Right atrium auricular region (tissue), 2 donors: Measurements from ENCODE around the gene TMEM106A. TPM values are rescaled to one million over a fixed set of nuclear protein-coding genes. Genes with fewer than 3 reads are reported as not detected.
"Not testable (repeated sequence)": the region's sequence is repeated elsewhere in the genome, so short reads cannot be mapped to it uniquely, and the experiment has no call there.

Experiments
- DNase-seq: peaks from one replicate; pipeline ENCODE4 v3.0.0-alpha.2; 2019; ENCODE audit warnings: low spot score
- H3K27ac ChIP-seq, 2 donors: fragments of 200-600 bp; sonication (generic); 1 replicate in 1 of 2; 2 replicates in 1 of 2; pipeline ENCODE4 v1.5.1; 2016 to 2019
- H3K27me3 ChIP-seq, 2 donors: fragments of 200-600 bp; sonication (generic); one replicate each; pipeline versions ENCODE4 v1.5.1 to v1.6.0; 2017 to 2019
- H3K36me3 ChIP-seq: fragments of 200-600 bp; sonication (generic); one replicate; pipeline ENCODE4 v1.5.1; 2016
- H3K4me1 ChIP-seq, 2 donors: fragments of 200-600 bp; sonication (generic); one replicate each; pipeline versions ENCODE4 v1.5.1 to v1.6.0; 2017 to 2019
- H3K4me3 ChIP-seq, 2 donors: fragments of 200-600 bp; sonication (generic); 1 replicate in 1 of 2; 2 replicates in 1 of 2; pipeline ENCODE4 v1.5.1; 2017 to 2019; ENCODE audit warnings: mild to moderate bottlenecking in 1 of 2, moderate library complexity in 1 of 2
- H3K9me3 ChIP-seq, 2 donors: fragments of 200-600 bp; sonication (generic); one replicate each; pipeline ENCODE4 v1.5.1; 2019
- total RNA-seq, 2 donors: library from RNA; depleted of rRNA; stranded (reverse); fragments of >200 nt; gene quantifications; one replicate each; pipeline ENCODE4 v1.1.0, GENCODE V29; 2016
- TF ChIP-seq, protein P1 (sequence below), 2 donors: fragments of 200-600 bp; sonication (generic); IDR thresholded peaks; one replicate each; pipeline ENCODE4 v1.5.1; 2019; ENCODE audit warnings: antibody characterized with exemption in 2 of 2

TMEM106A gene, protein sequence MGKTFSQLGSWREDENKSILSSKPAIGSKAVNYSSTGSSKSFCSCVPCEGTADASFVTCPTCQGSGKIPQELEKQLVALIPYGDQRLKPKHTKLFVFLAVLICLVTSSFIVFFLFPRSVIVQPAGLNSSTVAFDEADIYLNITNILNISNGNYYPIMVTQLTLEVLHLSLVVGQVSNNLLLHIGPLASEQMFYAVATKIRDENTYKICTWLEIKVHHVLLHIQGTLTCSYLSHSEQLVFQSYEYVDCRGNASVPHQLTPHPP
- total RNA-seq: 1 to 10 TPM; 2.4 to 3.5 TPM

DNA sequence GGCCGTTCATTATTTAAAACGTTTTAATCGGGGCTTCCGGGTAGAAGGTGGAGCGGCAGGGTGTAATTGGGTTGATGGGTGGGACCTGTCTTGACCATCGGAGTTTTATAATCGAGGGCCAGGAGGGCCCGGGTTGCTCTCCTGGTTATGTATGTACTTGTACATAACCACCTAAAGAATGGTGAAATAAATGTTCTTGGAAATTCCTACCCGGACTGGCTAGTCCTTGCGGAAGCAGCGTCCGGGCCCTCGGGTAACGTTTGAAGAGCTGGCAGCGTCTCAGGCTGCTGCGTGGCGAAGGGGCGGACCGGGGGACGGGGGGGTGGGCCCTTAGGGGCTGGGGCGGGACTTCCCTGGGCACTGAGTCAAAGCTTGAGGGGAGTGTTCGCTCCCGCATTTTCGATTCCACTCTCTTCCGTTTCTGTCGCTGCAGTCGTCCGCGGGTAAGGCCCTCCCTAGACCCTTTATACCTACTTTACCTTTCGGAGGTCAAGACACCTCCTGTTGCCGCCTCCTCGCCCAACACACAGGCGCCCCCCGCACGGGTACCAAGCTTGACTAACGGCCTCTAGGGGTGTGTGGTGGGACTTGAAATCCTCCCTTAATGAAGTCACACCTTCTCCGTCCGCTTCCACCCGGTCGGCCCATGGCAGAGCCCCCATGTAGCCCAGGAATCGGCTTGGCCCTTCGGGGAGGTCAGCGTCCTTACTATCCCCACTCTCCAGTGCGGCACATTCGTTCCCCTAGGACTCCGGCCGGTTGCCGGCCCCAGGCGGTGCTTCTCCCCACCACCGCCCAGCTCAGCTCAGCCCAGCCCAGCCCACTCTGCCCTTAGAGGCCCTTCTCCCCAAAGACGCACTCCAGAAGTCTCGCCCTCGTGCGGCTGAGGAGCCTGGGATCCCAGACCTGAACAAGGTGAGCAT lies at the start of gene TMEM106A:
Gene TMEM106A, plus strand, starts transcription at position 396 of the 923 bp plus-strand sequence. CDS start 1,167 bp downstream, outside the sequence.
- H3K36me3 ChIP-seq: peaks cover 39% of the 10 kb centered on the region
- H3K27me3 ChIP-seq: no peaks in the 10 kb centered on the region
- TF ChIP-seq, protein P1, sequence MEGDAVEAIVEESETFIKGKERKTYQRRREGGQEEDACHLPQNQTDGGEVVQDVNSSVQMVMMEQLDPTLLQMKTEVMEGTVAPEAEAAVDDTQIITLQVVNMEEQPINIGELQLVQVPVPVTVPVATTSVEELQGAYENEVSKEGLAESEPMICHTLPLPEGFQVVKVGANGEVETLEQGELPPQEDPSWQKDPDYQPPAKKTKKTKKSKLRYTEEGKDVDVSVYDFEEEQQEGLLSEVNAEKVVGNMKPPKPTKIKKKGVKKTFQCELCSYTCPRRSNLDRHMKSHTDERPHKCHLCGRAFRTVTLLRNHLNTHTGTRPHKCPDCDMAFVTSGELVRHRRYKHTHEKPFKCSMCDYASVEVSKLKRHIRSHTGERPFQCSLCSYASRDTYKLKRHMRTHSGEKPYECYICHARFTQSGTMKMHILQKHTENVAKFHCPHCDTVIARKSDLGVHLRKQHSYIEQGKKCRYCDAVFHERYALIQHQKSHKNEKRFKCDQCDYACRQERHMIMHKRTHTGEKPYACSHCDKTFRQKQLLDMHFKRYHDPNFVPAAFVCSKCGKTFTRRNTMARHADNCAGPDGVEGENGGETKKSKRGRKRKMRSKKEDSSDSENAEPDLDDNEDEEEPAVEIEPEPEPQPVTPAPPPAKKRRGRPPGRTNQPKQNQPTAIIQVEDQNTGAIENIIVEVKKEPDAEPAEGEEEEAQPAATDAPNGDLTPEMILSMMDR (IDR thresholded peaks at IDR 0.05): peak in 1 of 2 donors; percentile 47
- peak within 1 kb of the TSS; percentile 80 to 81 for H3K27ac ChIP-seq
- H3K9me3 ChIP-seq: no peaks in the 10 kb centered on the region
- DNase-seq: peak; percentile 81
- peaks cover 0 to 23% of the 10 kb centered on the region in 2 donors for H3K4me1 ChIP-seq
- H3K4me3 ChIP-seq: peak within 1 kb of the TSS; percentile 54 to 61

DNA sequence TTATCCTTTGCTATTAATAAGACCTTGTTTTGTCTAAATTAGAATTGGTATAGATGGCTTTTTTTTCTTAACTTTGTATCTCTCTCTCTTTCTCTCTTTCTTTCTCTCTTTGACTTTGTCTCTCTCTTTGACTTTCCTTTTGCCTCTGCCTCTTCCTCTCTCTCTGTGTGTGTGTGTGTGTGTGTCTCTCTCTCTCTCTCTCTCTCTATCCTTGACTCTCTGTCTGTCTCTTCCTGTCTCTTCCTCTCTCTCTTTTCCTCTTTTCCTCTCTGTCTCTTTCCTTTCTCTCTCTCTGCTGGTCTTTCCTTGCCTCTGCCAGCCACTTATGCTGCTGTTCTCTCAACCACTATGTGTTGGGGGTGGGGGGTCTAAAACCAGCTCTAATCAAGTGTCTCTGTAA lies 45.7 kb upstream of the TMEM106A start:
- H3K27me3 ChIP-seq, H3K27ac ChIP-seq, H3K36me3 ChIP-seq, H3K9me3 ChIP-seq, DNase-seq, H3K4me3 ChIP-seq: not testable (repeated sequence)
- peaks cover 0 to 11% of the 10 kb centered on the region in 2 donors for H3K4me1 ChIP-seq

DNA sequence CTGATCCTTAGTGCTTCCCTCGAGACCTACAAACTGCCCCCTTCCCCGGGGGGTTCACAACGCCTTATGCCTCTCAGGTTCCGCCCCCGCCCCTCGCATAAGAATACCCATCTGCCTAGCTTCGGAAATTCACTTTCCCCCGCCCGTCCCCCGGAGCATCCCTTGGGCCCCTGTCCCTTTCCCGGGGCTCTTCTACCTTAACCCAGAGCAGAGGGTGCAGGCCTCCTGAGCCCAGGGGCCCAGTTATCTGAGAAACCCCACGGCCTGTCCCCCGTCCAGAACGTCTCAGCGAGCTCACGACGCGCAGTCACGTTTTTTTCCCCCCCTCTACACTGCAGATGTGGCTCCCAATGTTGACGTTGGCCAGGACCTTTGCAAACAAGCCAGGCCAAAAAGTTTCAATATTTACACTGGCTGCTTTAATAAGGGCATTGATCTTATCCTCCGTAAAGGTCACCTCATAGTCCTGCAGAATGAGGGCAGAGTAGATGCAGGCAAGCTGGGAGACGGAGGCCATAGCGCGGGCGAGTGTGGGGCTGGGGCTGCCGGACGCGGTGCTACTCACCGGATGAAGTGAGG lies 42.0 kb upstream of the TMEM106A start:
- TF ChIP-seq, protein P1 (IDR thresholded peaks at IDR 0.05): no peak
- no peaks in the 10 kb centered on the region for H3K9me3 ChIP-seq
- peak overlapping the region; percentile 97 to 98 for H3K27ac ChIP-seq
- H3K36me3 ChIP-seq: no peaks in the 10 kb centered on the region
- DNase-seq: peak; percentile 60
- no peaks in the 10 kb centered on the region for H3K27me3 ChIP-seq
- H3K4me3 ChIP-seq: peak overlapping the region; percentile 78 to 87
- H3K4me1 ChIP-seq: peaks cover 0 to 42% of the 10 kb centered on the region in 2 donors

- TF ChIP-seq, protein P1 (IDR thresholded peaks at IDR 0.05): no peak
- peak; percentile 95 for DNase-seq
- Histone ChIP-seq H3K27ac (peak overlapping the region; percentile 97 to 98), H3K36me3 (no peaks in the 10 kb centered on the region), H3K27me3 (no peaks in the 10 kb centered on the region), H3K9me3 (no peaks in the 10 kb centered on the region), H3K4me1 (peaks cover 0 to 48% of the 10 kb centered on the region in 2 donors), H3K4me3 (peak overlapping the region; percentile 78 to 87)
Measured at GRCh38 chr17:43170140-43170765, 41.4 kb upstream of the TMEM106A start.

- DNase-seq: peak; percentile 98
- TF ChIP-seq, protein P1 (IDR thresholded peaks at IDR 0.05): peak in 1 of 2 donors; percentile 25
- H3K27ac ChIP-seq: peak within 1 kb of the TSS; percentile 97 to 98
- peaks cover 4% of the 10 kb centered on the region for H3K36me3 ChIP-seq
- peaks cover 0 to 55% of the 10 kb centered on the region in 2 donors for H3K4me1 ChIP-seq
- no peaks in the 10 kb centered on the region for H3K27me3 ChIP-seq
- peak within 1 kb of the TSS; percentile 78 to 87 for H3K4me3 ChIP-seq
- no peaks in the 10 kb centered on the region for H3K9me3 ChIP-seq
Measured at GRCh38 chr17:43170766-43171585, 40.7 kb upstream of the TMEM106A start, which contains the start of gene NBR1. TSS of gene NBR1 (plus strand) at chr17:43171214. CDS start at chr17:43175800, 4,586 bp downstream.
